ENCODE data around the gene LIFR.
"Not testable (repeated sequence)": the region's sequence is repeated elsewhere in the genome, so short reads cannot be mapped to it uniquely, and the experiment has no call there.

Gene LIFR

GRCh38 chr5:38600329-38601045 is 44.0 kb upstream of the LIFR start:
- no peak for TF ChIP-seq CTCF (IDR thresholded peaks at IDR 0.05)
- DNase-seq (ENCODE audit: low spot score): no peak
- H3K27ac ChIP-seq: no peak overlapping the region
- H3K4me3 ChIP-seq: no peak overlapping the region

DNA sequence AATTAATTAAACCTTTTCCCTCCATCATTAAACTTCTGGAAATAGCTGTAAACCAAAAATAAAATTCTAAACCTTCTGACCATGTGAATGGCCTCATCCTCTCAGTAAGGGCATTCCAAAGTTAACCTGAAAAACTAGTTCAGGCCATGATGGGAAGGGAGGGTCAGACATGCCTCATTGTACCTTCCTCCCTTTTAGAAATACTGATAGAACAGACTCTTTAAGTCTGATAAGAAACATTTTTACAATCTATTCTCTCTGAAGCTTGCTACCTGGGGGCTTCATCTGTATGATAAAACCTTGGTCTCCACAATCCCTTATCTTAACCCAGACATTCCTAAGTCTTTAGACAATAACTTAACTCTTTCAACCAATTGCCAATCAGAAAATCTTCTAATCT is 43.3 kb upstream of the LIFR start:
- not testable (repeated sequence) for H3K27ac ChIP-seq; H3K4me3 ChIP-seq; DNase-seq (ENCODE audit: low spot score)

DNA sequence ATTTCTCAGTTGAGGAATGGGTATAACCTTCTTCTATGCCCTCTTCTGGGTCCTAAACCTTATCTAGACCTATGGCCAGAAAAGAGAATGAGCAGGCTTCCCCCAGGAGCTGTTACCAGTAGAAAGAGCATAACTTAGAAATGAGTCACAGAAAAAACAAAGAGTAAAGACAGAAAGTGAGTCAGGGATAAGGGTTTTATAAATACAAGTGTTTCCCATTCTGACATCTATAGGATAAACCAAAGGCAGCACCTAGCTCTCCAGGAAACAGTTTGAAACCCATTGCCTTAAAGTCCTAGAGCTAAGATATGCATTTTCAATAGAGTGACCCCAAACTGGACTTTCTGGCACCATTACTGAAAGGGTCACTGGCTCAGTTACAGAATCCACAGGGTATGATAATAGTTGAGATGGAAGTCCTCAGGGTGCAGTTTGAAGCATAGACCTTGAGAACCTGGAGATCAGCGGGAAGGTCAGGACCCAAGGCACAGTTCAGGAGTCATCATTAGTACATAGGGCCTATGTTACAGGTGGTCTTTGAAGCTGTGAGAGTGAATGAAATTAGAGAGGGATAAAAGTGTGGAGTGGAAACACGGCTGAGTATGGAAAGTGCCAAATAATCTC is 42.7 kb upstream of the LIFR start:
- no peak overlapping the region for H3K27ac ChIP-seq
- H3K4me3 ChIP-seq: no peak overlapping the region
- no peak for TF ChIP-seq CTCF (IDR thresholded peaks at IDR 0.05)
- no peak for DNase-seq (ENCODE audit: low spot score)

DNA sequence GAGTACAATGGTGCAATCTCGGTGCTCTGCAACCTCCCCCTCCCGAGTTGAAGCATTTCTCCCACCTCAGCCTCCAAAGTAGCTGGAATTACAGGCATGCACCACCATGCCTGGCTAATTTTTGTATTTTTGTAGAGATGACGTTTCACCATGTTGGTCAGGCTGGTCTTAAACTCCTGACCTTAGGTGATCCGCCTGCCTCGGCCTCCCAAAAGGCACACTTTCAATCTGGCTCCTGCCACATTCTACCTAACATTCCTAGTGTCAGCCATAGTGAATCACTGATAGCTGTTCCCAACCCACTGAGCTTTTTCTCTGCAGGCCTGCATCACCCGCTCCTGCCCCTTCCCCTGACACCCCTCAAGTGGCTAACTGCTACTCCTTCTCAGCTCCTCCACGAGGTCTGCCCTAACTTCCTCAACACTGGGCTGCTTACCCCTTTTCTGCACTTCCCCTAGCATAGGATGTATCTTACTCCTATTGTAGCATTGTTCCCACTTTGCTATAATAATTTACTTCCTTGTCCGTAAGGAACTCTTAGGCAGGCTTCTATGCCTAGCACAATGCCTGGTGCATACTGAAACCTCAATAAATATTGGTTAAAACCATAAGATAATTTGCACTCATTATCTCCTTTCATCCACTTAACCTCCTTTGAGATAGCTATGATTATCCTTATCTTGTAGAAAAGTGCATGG is 42.0 kb upstream of the LIFR start:
- TF ChIP-seq CTCF (IDR thresholded peaks at IDR 0.05): no peak
- no peak for DNase-seq (ENCODE audit: low spot score)
- Histone ChIP-seq H3K4me3 (no peak overlapping the region), H3K27ac (no peak overlapping the region)

- H3K27ac ChIP-seq: no peak overlapping the region
- no peak for TF ChIP-seq CTCF (IDR thresholded peaks at IDR 0.05)
- no peak for DNase-seq (ENCODE audit: low spot score)
- H3K4me3 ChIP-seq: no peak overlapping the region
Observed at GRCh38 chr5:38596981-38597380, 40.5 kb upstream of the LIFR start.

- no peak overlapping the region for H3K27ac ChIP-seq
- no peak for TF ChIP-seq CTCF (IDR thresholded peaks at IDR 0.05)
- no peak overlapping the region for H3K4me3 ChIP-seq
- no peak for DNase-seq (ENCODE audit: low spot score)
Observed at GRCh38 chr5:38595132-38595745, 38.8 kb upstream of the LIFR start.

DNA sequence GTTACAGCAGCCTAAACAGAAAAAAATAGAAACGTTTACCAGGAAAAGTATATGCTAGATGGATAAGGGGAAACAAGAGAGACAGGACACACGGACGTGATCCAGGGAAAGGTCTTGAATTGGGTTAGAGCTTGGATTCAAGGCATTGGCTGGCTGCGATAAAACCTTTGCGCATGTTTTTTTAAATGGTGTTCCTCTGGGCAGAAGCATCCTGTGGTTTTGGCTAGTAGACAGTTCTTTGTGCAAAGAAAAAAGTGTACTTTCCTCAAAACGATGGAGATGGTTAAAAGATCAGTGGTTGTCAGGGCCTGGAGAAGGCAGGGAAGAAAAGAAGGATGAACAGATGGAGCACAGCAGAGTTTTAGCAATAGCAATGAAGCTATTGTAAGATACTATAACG is 37.5 kb upstream of the LIFR start:
- DNase-seq (ENCODE audit: low spot score): no peak
- TF ChIP-seq CTCF (IDR thresholded peaks at IDR 0.05): no peak
- Histone ChIP-seq H3K27ac (no peak overlapping the region), H3K4me3 (no peak overlapping the region)

Measured in coronary artery (tissue), 2 donors.